Right lobe of liver (tissue), 4 donors: ENCODE data around the gene PKIB.

Source experiments
- CTCF ChIP-seq, 4 donors: fragments of 200-600 bp in 3 of 4; fragments of 450-650 bp in 1 of 4; IDR thresholded peaks; one replicate each; pipeline versions ENCODE4 v1.5.1 to v1.8.0; 2016 to 2022; ENCODE audit warnings: antibody characterized with exemption in 4 of 4, mild to moderate bottlenecking in 2 of 4
- POLR2A ChIP-seq: fragments of 450-650 bp; IDR thresholded peaks from one replicate; pipeline ENCODE4 v1.6.1; 2017; ENCODE audit warnings: antibody characterized with exemption, mild to moderate bottlenecking
- donor health status: DM: no; HTN: no; CAD: no.
- donor health status: DM: no; HTN: no; CAD: no.
- donor health status: DM: no; HTN: yes; CAD: no.

- no peak for TF ChIP-seq CTCF (IDR thresholded peaks at IDR 0.05)
- no peak for TF ChIP-seq POLR2A
Measured at GRCh38 chr6:122740936-122741335, 130.7 kb downstream of the PKIB start.
